PC-3 (cell line): ENCODE measurements around the gene CAMK1G. TPM values are rescaled to one million over a fixed set of nuclear protein-coding genes. Genes with fewer than 3 reads are reported as not detected.

ENCODE experiments used
- ATAC-seq: fragments of 200-7000 bp; cut with Tn5 transposase; 2 replicates; pipeline ENCODE4 v1.9.1; 2020; ENCODE audit warnings: mild to moderate bottlenecking, moderate library complexity
- BruUV-seq: library from RNA; stranded (reverse); fragments of 400-500 nt; replicated peaks from 2 replicates; lab custom pipeline; 2021; lab: Mats Ljungman, UMichigan
- CTCF ChIA-PET: fragments of 300-600 bp; sonication (Branson Sonifier 250); formaldehyde crosslinking; loops from one replicate; lab custom pipeline; 2022; ENCODE audit warnings: antibody characterized with exemption; lab: Charles Lee
- POLR2A ChIA-PET: fragments of 300-600 bp; sonication (Branson Sonifier 250); formaldehyde crosslinking; loops from one replicate; lab custom pipeline; 2022; ENCODE audit warnings: antibody characterized with exemption; ENCODE audit not compliant: unreplicated experiment; lab: Charles Lee
- DNase-seq: peaks from one replicate; pipeline ENCODE4 v3.0.0-alpha.2; 2015
- H2AFZ ChIP-seq: fragments of 300-600 bp; sonication (generic); 2 replicates; pipeline ENCODE4 v1.6.0; 2016; ENCODE audit warnings: antibody characterized with exemption, low read length
- H3F3A ChIP-seq: fragments of 300-600 bp; sonication (generic); one replicate; pipeline ENCODE4 v1.6.0; 2017; ENCODE audit warnings: antibody characterized with exemption, low read length, control low read depth, mild to moderate bottlenecking; ENCODE audit not compliant: unreplicated experiment
- H3K27ac ChIP-seq: fragments of 300-600 bp; sonication (generic); 2 replicates; pipeline ENCODE4 v1.5.1; 2016; ENCODE audit warnings: mild to moderate bottlenecking, low read length
- H3K27me3 ChIP-seq: fragments of 300-600 bp; sonication (generic); 2 replicates; pipeline ENCODE4 v1.6.1; 2016; ENCODE audit warnings: low read length, mixed read lengths
- H3K36me3 ChIP-seq: fragments of 300-600 bp; sonication (generic); 2 replicates; pipeline ENCODE4 v1.6.1; 2016; ENCODE audit warnings: low read depth, mixed run types, low read length, mixed read lengths
- H3K4me1 ChIP-seq: fragments of 300-600 bp; sonication (generic); 2 replicates; pipeline ENCODE4 v1.5.1; 2016; ENCODE audit warnings: low read length; ENCODE audit not compliant: insufficient read depth
- H3K4me2 ChIP-seq: fragments of 300-600 bp; sonication (generic); 2 replicates; pipeline ENCODE4 v1.6.0; 2016; ENCODE audit warnings: low read length
- H3K4me3 ChIP-seq: fragments of 300-600 bp; sonication (generic); 2 replicates; pipeline ENCODE4 v1.5.1; 2016; ENCODE audit warnings: mild to moderate bottlenecking, low read length, mixed read lengths
- H3K79me2 ChIP-seq: fragments of 300-600 bp; sonication (generic); 2 replicates; pipeline ENCODE4 v1.6.1; 2017; ENCODE audit warnings: low read length, mixed read lengths
- H3K9ac ChIP-seq: fragments of 300-600 bp; sonication (generic); 2 replicates; pipeline ENCODE4 v1.6.0; 2016; ENCODE audit warnings: mild to moderate bottlenecking, low read length
- H3K9me2 ChIP-seq: fragments of 300-600 bp; sonication (generic); replicated peaks from 2 replicates; pipeline ENCODE4 v1.6.1; 2016; ENCODE audit warnings: mixed run types, low read length, mixed read lengths
- H3K9me3 ChIP-seq: fragments of 300-600 bp; sonication (generic); 2 replicates; pipeline ENCODE4 v1.6.1; 2016; ENCODE audit warnings: low read length, mixed read lengths
- H4K20me1 ChIP-seq: fragments of 300-600 bp; sonication (generic); 2 replicates; pipeline ENCODE4 v1.6.1; 2016; ENCODE audit warnings: low read length, mixed read lengths
- CTCF ChIP-seq: fragments of 300-600 bp; sonication (generic); conservative IDR thresholded peaks from 2 replicates; pipeline ENCODE4 v1.5.1; 2017; ENCODE audit warnings: antibody characterized with exemption, low read depth, mild to moderate bottlenecking, low read length
- EZH2 ChIP-seq: fragments of 300-600 bp; sonication (generic); IDR thresholded peaks from one replicate; pipeline ENCODE4 v1.6.1; 2017; ENCODE audit warnings: antibody characterized with exemption, mild to moderate bottlenecking, low read length; ENCODE audit not compliant: unreplicated experiment
- EZH2phosphoT487 ChIP-seq: fragments of 300-600 bp; sonication (generic); IDR thresholded peaks from 2 replicates; pipeline ENCODE4 v1.6.1; 2018; ENCODE audit warnings: mild to moderate bottlenecking, antibody characterized with exemption, low read length, borderline replicate concordance
- intact Hi-C: fragments of 100-400 bp; cut with micrococcal nuclease; formaldehyde crosslinking; loops from 2 replicates; pipeline ENCODE4 v1.9.0; 2023
- total RNA-seq: library from RNA; depleted of rRNA; stranded (reverse); fragments of >200 nt; gene quantifications from 2 replicates; pipeline ENCODE4 v1.2.3, GENCODE V29; 2014

The CAMK1G gene
- total RNA-seq, 1 experiment from 2014 or later = not detected

GRCh38 chr1:209625791-209626285, 42.3 kb downstream of the CAMK1G start:
- no peak overlapping the region for H3K4me3 ChIP-seq
- TF ChIP-seq EZH2 = no peak
- TF ChIP-seq CTCF = no peak
- TF ChIP-seq EZH2phosphoT487 = no peak
- no peak overlapping the region for H3K9ac ChIP-seq
- intact Hi-C loops = loop anchor here (5.0 kb wide), 1 partner anchor 121 kb away; no protein-coding TSS in a partner anchor
- no peak for ATAC-seq
- H3K4me2 ChIP-seq = no peak overlapping the region
- H3K9me2 ChIP-seq = no peaks in the 10 kb centered on the region
- DNase-seq = no peak
- H3K36me3 ChIP-seq = peaks cover 98% of the 10 kb centered on the region
- no peaks in the 10 kb centered on the region; the same call in 1 of the 2 replicates for H3K79me2 ChIP-seq
- peaks cover 14% of the 10 kb centered on the region for H3F3A ChIP-seq
- no peak overlapping the region for H2AFZ ChIP-seq
- no peaks in the 10 kb centered on the region for H3K27me3 ChIP-seq
- no peaks in the 10 kb centered on the region for H3K9me3 ChIP-seq
- no TSS peak for BruUV-seq
- ChIA-PET POLR2A (no interaction called here), CTCF (interaction anchor here (0.5 kb wide), 1 partner anchor 388 kb away, joined by 3 read pairs; no protein-coding TSS in a partner anchor)
- H4K20me1 ChIP-seq = peaks cover 57% of the 10 kb centered on the region
- H3K27ac ChIP-seq = no peak overlapping the region
- H3K4me1 ChIP-seq = no peaks in the 10 kb centered on the region

- no peaks in the 10 kb centered on the region; the same call in 1 of the 2 replicates for H3K79me2 ChIP-seq
- intact Hi-C loops = loop anchor here (1.0 to 5.0 kb wide), 4 partner anchors 24 to 121 kb away; no protein-coding TSS in a partner anchor
Observed at GRCh38 chr1:209626346-209627026, 43.0 kb downstream of the CAMK1G start.

More at GRCh38 chr1:209626346-209627026, 43.0 kb downstream of the CAMK1G start:
- no peak overlapping the region for H2AFZ ChIP-seq
- H3K9me2 ChIP-seq = no peaks in the 10 kb centered on the region
- H3K9me3 ChIP-seq = no peaks in the 10 kb centered on the region
- H3K4me3 ChIP-seq = no peak overlapping the region
- no peaks in the 10 kb centered on the region for H3K4me1 ChIP-seq
- H3K27ac ChIP-seq = no peak overlapping the region
- TF ChIP-seq EZH2phosphoT487 = no peak
- no peak for TF ChIP-seq EZH2
- TF ChIP-seq CTCF = no peak
- no TSS peak for BruUV-seq
- DNase-seq (no peak), ATAC-seq (no peak)
- POLR2A ChIA-PET = no interaction called here
- H3K27me3 ChIP-seq = no peaks in the 10 kb centered on the region
- no peak overlapping the region for H3K9ac ChIP-seq
- peaks cover 55% of the 10 kb centered on the region for H4K20me1 ChIP-seq
- H3K4me2 ChIP-seq = no peak overlapping the region
- CTCF ChIA-PET = interaction anchor here (0.5 kb wide), 1 partner anchor 387 kb away, joined by 3 read pairs; no protein-coding TSS in a partner anchor
- peaks cover 98% of the 10 kb centered on the region for H3K36me3 ChIP-seq
- H3F3A ChIP-seq = peaks cover 14% of the 10 kb centered on the region
